NB4 (cell line): Measurements from ENCODE around the gene SYNDIG1.

Experiments
- DNase-seq: peaks from one replicate; pipeline ENCODE4 v3.0.0; 2010; ENCODE audit warnings: low read depth
- H3K4me3 ChIP-seq: one replicate; pipeline ENCODE4 v1.5.1; 2011; ENCODE audit warnings: mild to moderate bottlenecking, low read depth, low read length, moderate library complexity
- MYC ChIP-seq: IDR thresholded peaks from 2 replicates; pipeline ENCODE4 v1.6.1; 2011; ENCODE audit warnings: low read depth, low read length
- POLR2A ChIP-seq: IDR thresholded peaks from 2 replicates; pipeline ENCODE4 v1.6.1; 2011; ENCODE audit warnings: mild to moderate bottlenecking; ENCODE audit not compliant: insufficient read length; ENCODE audit errors: extremely low read depth
- TF ChIP-seq, protein P1 (sequence below): IDR thresholded peaks from 2 replicates; pipeline ENCODE4 v1.6.1; 2011; ENCODE audit warnings: low read depth, low read length
- TF ChIP-seq, protein P2 (sequence below): IDR thresholded peaks from one replicate; pipeline ENCODE4 v1.5.1; 2012; ENCODE audit warnings: low read depth, low read length

Gene SYNDIG1

DNA sequence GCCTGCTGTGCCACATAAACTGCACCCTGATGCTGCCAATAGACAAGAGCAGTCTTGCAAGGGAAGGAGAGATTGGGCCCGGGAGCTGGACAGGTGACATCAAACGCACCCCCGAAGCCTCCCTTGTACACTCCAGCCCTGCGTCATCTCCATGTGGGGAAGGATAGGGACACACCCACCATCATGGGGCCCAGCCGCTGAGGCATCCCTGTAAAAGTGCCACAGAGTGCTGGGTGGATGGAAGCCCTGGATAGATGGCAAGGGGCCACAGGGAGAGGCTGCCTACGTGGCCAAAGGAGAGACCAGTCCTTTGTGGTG, 117.1 kb downstream of the SYNDIG1 start:
- TF ChIP-seq MYC (no peak), POLR2A (no peak)
- TF ChIP-seq, protein P1, sequence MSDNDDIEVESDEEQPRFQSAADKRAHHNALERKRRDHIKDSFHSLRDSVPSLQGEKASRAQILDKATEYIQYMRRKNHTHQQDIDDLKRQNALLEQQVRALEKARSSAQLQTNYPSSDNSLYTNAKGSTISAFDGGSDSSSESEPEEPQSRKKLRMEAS: no peak
- TF ChIP-seq, protein P2, sequence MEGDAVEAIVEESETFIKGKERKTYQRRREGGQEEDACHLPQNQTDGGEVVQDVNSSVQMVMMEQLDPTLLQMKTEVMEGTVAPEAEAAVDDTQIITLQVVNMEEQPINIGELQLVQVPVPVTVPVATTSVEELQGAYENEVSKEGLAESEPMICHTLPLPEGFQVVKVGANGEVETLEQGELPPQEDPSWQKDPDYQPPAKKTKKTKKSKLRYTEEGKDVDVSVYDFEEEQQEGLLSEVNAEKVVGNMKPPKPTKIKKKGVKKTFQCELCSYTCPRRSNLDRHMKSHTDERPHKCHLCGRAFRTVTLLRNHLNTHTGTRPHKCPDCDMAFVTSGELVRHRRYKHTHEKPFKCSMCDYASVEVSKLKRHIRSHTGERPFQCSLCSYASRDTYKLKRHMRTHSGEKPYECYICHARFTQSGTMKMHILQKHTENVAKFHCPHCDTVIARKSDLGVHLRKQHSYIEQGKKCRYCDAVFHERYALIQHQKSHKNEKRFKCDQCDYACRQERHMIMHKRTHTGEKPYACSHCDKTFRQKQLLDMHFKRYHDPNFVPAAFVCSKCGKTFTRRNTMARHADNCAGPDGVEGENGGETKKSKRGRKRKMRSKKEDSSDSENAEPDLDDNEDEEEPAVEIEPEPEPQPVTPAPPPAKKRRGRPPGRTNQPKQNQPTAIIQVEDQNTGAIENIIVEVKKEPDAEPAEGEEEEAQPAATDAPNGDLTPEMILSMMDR: no peak
- H3K4me3 ChIP-seq: no peak overlapping the region
- DNase-seq: no peak

DNA sequence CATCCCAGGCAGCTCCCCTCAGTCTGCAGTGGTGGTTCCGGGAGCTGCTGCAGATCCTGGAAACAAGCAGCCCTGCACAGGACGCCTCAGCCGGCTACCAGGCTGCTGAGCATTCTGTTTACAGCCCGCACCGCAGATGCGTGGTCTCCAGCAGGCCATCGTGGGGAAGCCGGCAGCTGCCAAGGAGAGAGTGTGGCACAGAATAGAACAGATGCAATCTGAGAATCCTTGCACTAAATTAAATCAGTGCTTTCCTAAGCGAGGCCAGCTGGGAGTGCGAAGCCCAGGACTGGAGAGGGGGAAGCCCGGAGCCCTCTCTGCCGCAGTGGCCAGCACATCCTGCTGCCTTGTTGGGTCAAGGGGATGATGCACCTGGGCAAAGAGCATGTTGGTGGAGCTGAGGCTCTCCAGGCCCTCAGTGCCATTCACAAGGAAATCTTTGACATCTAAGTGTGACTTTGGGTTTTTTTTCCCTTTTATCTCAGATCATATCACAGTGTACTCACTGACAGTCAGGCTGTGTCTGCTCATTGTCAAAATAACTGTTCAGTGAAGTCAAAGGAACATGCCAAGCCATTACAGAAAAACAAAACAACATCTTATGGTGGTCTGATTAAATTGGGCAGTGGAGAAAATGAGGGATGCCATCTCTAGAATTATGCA, 118.1 kb downstream of the SYNDIG1 start:
- no peak for DNase-seq
- TF ChIP-seq, protein P2: no peak
- TF ChIP-seq MYC (no peak), POLR2A (no peak)
- TF ChIP-seq, protein P1: no peak
- H3K4me3 ChIP-seq: no peak overlapping the region

DNA sequence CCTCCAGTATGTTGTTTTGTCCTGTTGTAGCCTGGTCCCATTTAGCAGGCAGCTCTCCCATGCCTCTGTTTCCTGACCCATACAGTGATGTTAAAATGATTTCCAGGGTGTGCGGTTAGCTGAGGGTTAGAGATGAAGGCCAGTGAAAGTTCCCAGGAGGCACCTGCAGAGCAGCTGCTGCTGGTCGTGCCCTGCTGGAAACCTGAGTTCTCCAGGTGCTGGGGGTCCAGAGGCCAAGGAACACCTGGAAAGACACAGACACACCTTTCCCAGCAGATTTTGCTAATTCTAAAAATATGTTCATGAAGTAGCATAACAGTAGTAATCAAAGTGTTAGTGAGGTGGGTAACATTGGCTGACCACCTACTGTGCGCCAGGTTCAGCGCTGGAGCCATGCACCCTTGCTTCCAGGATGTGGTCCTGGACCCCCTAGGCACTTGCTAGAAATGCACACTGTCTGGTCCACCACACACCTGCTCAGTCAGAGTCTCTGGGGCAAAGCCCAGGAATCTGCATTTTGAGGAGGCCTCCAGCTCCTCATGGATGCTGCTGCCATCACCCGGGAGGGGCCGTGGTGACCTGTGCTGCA, 118.7 kb downstream of the SYNDIG1 start:
- no peak for DNase-seq
- TF ChIP-seq POLR2A (no peak), MYC (no peak)
- TF ChIP-seq, protein P2: no peak
- TF ChIP-seq, protein P1: no peak
- H3K4me3 ChIP-seq: no peak overlapping the region

DNA sequence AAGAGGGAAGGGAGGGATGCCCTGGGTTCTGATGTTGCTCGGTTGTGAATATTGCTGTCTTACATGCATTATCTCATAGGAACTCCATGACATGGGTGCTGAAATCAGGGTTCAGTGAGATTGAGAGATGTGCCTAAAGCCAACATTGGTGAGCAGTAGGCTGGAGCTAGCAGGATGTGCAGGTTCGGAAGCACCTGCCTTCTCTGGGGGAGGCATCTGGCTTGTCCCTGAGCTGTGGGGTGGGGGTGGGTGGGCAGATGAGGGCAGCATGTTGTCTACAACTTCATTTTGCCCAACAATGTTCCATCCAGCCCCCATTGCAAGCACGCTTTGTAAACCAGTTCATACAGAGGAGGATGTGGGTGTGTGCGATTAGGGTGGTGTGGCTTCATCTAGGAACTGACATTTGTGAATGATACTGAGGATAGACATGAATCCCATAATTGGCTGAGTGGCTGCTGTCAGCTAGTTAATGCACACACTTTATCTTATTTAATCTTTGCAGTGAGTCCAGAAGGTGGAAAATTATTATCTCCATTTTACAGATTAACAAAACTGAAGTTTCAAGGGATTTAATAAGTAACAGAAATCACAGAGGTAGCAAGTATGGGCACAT, 119.4 kb downstream of the SYNDIG1 start:
- DNase-seq: no peak
- no peak overlapping the region for H3K4me3 ChIP-seq
- no peak for TF ChIP-seq MYC
- TF ChIP-seq, protein P1: no peak

DNA sequence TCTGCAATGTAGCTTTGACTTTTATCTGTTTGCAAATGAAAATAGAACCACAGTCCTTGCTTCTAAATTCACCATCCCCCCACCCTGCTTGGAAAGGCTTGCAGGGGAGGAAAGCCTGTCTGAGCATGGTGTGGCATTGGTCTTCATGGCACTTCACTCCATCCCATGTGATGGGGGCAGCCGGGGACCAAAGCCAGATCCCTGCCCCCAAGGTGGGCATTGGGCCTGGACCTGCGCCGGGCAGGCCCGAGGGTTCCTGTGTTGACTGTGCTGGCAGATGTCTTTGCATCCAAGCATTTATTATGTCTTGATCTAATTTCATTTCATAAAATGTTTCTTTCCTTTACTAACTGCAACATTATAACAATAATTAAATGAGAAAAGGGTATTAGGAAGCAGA, 120.0 kb downstream of the SYNDIG1 start:
- no peak for DNase-seq
- no peak overlapping the region for H3K4me3 ChIP-seq
- TF ChIP-seq, protein P2: no peak
- TF ChIP-seq MYC: no peak
- TF ChIP-seq, protein P1: no peak
- no peak for TF ChIP-seq POLR2A

DNA sequence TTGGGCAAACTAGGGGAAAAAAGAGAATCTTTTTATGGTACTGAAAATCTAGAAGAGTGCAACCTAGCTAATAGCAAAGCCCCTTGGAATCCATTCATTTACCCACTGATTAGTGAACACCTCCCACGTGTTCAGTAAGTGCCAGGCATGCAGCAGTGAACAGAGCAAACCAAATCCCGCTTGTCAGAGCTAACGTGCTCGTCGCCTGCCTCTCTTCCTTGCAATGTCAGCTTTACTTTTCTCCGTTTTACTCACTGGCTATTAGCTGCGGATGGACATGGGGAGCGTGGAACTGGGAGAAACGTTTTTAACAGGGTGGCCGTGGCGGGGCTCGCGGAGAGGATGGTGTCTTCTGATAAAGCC, 120.4 kb downstream of the SYNDIG1 start:
- TF ChIP-seq, protein P1: no peak
- TF ChIP-seq, protein P2: no peak
- TF ChIP-seq POLR2A: no peak
- TF ChIP-seq MYC: no peak
- DNase-seq: no peak
- H3K4me3 ChIP-seq: no peak overlapping the region
